HEK293 (cell line): Measurements from ENCODE around the gene TMEM134.

ENCODE experiments used
- CTCF ChIA-PET: fragments of 350-600 bp; formaldehyde crosslinking; extraction: SDS; loops from one replicate; lab custom pipeline; 2021; ENCODE audit warnings: antibody characterized with exemption; lab: Yijun Ruan, JAX
- POLR2A ChIA-PET: fragments of 300-600 bp; formaldehyde crosslinking; extraction: SDS; loops from one replicate; lab custom pipeline; 2020; ENCODE audit warnings: antibody characterized with exemption, inconsistent platforms; lab: Yijun Ruan, JAX
- H3K27ac ChIP-seq: fragments of 200-500 bp; sonication (Bioruptor generic); 2 replicates; pipeline ENCODE4 v1.5.1; 2014; ENCODE audit warnings: low read depth, low read length, control low read depth, inconsistent platforms; ENCODE audit errors: extremely low read depth
- H3K36me3 ChIP-seq, 2 experiments: fragments of 200-500 bp in 1 of 2; sonication (Bioruptor generic) in 1 of 2; 1 replicate in 1 of 2; 2 replicates in 1 of 2; pipeline ENCODE4 v1.5.1; 2014 to 2017; ENCODE audit warnings: inconsistent platforms in 2 of 2, low read length in 2 of 2; ENCODE audit not compliant: control insufficient read depth in 2 of 2, insufficient read depth in 1 of 2
- H3K4me1 ChIP-seq: fragments of 200-500 bp; sonication (Bioruptor generic); 2 replicates; pipeline ENCODE4 v1.5.1; 2014; ENCODE audit warnings: mild to moderate bottlenecking, low read length, inconsistent platforms; ENCODE audit not compliant: control insufficient read depth, insufficient read depth
- H3K4me3 ChIP-seq: 2 replicates; pipeline ENCODE4 v1.5.1; 2011; ENCODE audit warnings: low read depth, mild to moderate bottlenecking, control low read depth, low read length, moderate library complexity
- H3K9me3 ChIP-seq: fragments of 200-500 bp; sonication (Bioruptor generic); 2 replicates; pipeline ENCODE4 v1.5.1; 2014; ENCODE audit warnings: low read depth, low read length, inconsistent platforms; ENCODE audit not compliant: control insufficient read depth, insufficient read depth
- BCL11B ChIP-seq: fragments of 450-650 bp; formaldehyde crosslinking; IDR thresholded peaks from 2 replicates; pipeline ENCODE4 v1.5.1; 2016; ENCODE audit warnings: low read depth, missing biosample characterization, missing genetic modification characterization
- GLI2 ChIP-seq: fragments of 450-650 bp; formaldehyde crosslinking; IDR thresholded peaks from 2 replicates; pipeline ENCODE4; 2017; ENCODE audit warnings: missing biosample characterization, missing genetic modification characterization, low read depth, borderline replicate concordance
- KLF17 ChIP-seq: fragments of 450-650 bp; formaldehyde crosslinking; IDR thresholded peaks from 2 replicates; pipeline ENCODE4 v1.5.1; 2016; ENCODE audit warnings: missing biosample characterization, missing genetic modification characterization
- ZBTB8A ChIP-seq: fragments of 450-650 bp; formaldehyde crosslinking; IDR thresholded peaks from 2 replicates; pipeline ENCODE4 v1.5.1; 2016; ENCODE audit warnings: missing biosample characterization, missing genetic modification characterization
- ZNF155 ChIP-seq: fragments of 450-650 bp; formaldehyde crosslinking; IDR thresholded peaks from 2 replicates; pipeline ENCODE4 v1.5.1; 2016; ENCODE audit warnings: missing biosample characterization, missing genetic modification characterization
- ZNF354C ChIP-seq: fragments of 450-650 bp; formaldehyde crosslinking; IDR thresholded peaks from 2 replicates; pipeline ENCODE4 v1.5.1; 2016; ENCODE audit warnings: missing biosample characterization, missing genetic modification characterization, low read depth, borderline replicate concordance
- ZNF433 ChIP-seq: fragments of 450-650 bp; formaldehyde crosslinking; IDR thresholded peaks from 2 replicates; pipeline ENCODE4 v1.5.1; 2016; ENCODE audit warnings: missing biosample characterization, missing genetic modification characterization, low read depth
- ZNF621 ChIP-seq: fragments of 450-650 bp; formaldehyde crosslinking; IDR thresholded peaks from 2 replicates; pipeline ENCODE4 v1.5.1; 2017; ENCODE audit warnings: missing biosample characterization, missing genetic modification characterization
- ZNF629 ChIP-seq: fragments of 450-650 bp; formaldehyde crosslinking; IDR thresholded peaks from 2 replicates; pipeline ENCODE4 v1.5.1; 2017; ENCODE audit warnings: missing biosample characterization, missing genetic modification characterization
- ZNF704 ChIP-seq: fragments of 450-650 bp; formaldehyde crosslinking; IDR thresholded peaks from 2 replicates; pipeline ENCODE4 v1.5.1; 2016; ENCODE audit warnings: missing biosample characterization, missing genetic modification characterization
- ZNF747 ChIP-seq: fragments of 450-650 bp; formaldehyde crosslinking; IDR thresholded peaks from 2 replicates; pipeline ENCODE4 v1.5.1; 2016; ENCODE audit warnings: missing biosample characterization, missing genetic modification characterization
- TF ChIP-seq, protein P1 (sequence below): fragments of 450-650 bp; formaldehyde crosslinking; IDR thresholded peaks from 2 replicates; pipeline ENCODE4 v1.5.0; 2017; ENCODE audit warnings: missing biosample characterization, missing genetic modification characterization, borderline replicate concordance
- TF ChIP-seq, protein P2 (sequence below): fragments of 450-650 bp; formaldehyde crosslinking; IDR thresholded peaks from 2 replicates; pipeline ENCODE4 v1.5.1; 2017; ENCODE audit warnings: missing biosample characterization, missing genetic modification characterization
- TF ChIP-seq, protein P3 (sequence below): fragments of 450-650 bp; formaldehyde crosslinking; IDR thresholded peaks from 2 replicates; pipeline ENCODE4 v1.5.1; 2016; ENCODE audit warnings: missing biosample characterization, missing genetic modification characterization, low read depth
- TF ChIP-seq, protein P4 (sequence below): fragments of 450-650 bp; formaldehyde crosslinking; IDR thresholded peaks from 2 replicates; pipeline ENCODE4 v1.5.1; 2016; ENCODE audit warnings: missing biosample characterization, missing genetic modification characterization, borderline replicate concordance

Gene TMEM134

DNA sequence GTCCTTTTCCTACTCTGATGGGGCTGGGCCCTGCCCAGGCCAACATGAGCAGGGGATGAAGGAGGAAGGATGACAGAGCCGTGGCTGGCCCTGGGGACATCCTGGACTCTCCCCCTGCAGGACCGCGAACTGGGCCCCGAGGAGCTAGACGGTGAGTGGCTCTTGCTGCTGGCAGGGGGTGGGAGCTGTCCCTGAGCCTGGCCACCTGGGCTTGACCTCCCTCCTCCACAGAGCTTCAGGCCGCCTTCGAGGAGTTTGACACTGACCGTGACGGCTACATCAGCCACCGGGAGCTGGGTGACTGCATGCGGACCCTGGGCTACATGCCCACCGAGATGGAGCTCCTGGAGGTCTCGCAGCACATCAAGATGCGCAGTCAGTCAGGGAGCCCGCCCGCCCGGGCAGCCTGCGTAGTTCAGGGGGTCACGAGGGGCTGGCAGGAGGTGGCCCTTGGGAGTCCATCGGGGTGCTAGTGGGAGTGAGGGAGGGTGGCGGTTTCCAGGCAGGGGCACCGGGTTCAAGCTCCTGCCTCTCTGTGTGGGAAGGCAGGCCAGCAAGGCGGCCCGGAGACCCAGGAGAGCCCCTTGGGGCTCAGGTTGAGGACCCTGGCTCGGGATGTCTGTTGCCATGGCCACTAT, 12.9 kb downstream of the TMEM134 start (continued):
- TF ChIP-seq, protein P1, sequence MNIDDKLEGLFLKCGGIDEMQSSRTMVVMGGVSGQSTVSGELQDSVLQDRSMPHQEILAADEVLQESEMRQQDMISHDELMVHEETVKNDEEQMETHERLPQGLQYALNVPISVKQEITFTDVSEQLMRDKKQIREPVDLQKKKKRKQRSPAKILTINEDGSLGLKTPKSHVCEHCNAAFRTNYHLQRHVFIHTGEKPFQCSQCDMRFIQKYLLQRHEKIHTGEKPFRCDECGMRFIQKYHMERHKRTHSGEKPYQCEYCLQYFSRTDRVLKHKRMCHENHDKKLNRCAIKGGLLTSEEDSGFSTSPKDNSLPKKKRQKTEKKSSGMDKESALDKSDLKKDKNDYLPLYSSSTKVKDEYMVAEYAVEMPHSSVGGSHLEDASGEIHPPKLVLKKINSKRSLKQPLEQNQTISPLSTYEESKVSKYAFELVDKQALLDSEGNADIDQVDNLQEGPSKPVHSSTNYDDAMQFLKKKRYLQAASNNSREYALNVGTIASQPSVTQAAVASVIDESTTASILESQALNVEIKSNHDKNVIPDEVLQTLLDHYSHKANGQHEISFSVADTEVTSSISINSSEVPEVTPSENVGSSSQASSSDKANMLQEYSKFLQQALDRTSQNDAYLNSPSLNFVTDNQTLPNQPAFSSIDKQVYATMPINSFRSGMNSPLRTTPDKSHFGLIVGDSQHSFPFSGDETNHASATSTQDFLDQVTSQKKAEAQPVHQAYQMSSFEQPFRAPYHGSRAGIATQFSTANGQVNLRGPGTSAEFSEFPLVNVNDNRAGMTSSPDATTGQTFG (tag by site-specific recombination) = no peak
- TF ChIP-seq ZBTB8A (tag by site-specific recombination) = no peak
- TF ChIP-seq ZNF155 (tag by site-specific recombination) = no peak
- TF ChIP-seq, protein P2, sequence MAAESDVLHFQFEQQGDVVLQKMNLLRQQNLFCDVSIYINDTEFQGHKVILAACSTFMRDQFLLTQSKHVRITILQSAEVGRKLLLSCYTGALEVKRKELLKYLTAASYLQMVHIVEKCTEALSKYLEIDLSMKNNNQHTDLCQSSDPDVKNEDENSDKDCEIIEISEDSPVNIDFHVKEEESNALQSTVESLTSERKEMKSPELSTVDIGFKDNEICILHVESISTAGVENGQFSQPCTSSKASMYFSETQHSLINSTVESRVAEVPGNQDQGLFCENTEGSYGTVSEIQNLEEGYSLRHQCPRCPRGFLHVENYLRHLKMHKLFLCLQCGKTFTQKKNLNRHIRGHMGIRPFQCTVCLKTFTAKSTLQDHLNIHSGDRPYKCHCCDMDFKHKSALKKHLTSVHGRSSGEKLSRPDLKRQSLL (tag by site-specific recombination) = no peak
- no peak for TF ChIP-seq ZNF433 (tag by site-specific recombination)
- TF ChIP-seq, protein P3, sequence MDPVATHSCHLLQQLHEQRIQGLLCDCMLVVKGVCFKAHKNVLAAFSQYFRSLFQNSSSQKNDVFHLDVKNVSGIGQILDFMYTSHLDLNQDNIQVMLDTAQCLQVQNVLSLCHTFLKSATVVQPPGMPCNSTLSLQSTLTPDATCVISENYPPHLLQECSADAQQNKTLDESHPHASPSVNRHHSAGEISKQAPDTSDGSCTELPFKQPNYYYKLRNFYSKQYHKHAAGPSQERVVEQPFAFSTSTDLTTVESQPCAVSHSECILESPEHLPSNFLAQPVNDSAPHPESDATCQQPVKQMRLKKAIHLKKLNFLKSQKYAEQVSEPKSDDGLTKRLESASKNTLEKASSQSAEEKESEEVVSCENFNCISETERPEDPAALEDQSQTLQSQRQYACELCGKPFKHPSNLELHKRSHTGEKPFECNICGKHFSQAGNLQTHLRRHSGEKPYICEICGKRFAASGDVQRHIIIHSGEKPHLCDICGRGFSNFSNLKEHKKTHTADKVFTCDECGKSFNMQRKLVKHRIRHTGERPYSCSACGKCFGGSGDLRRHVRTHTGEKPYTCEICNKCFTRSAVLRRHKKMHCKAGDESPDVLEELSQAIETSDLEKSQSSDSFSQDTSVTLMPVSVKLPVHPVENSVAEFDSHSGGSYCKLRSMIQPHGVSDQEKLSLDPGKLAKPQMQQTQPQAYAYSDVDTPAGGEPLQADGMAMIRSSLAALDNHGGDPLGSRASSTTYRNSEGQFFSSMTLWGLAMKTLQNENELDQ (tag by site-specific recombination) = no peak
- TF ChIP-seq ZNF704 = no peak

DNA sequence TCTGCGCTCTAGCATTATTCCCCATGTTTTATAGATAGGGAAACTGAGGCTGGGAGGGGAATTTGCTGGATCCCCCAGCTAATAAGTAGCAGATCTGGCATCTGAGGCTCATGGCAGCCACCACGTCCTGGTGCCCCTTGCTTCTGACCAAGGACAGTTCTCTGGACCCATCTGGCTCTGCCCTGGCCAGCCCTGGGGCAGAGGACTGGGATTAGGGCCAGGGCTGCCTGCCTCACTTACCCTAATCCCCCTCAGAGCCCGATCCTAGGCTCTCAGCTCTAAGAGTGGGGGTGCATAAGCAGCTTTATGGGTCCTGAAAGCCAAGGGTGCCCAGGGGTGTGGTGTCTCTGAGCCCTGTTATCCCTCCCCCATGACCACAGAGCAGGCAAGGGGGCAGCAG, 14.0 kb downstream of the TMEM134 start, which contains the start of gene CABP4:
Gene CABP4, plus strand, starts transcription at position 301 of the 400 bp plus-strand sequence. Its CDS starts 70 bp downstream, at position 371.
- Histone ChIP-seq H3K4me3 (no peak within 1 kb of the TSS), H3K9me3 (no peaks in the 10 kb centered on the region), H3K27ac (no peak within 1 kb of the TSS), H3K36me3 (no peaks in the 10 kb centered on the region), H3K4me1 (no peaks in the 10 kb centered on the region)
- TF ChIP-seq GLI2 (no peak), KLF17 (tag by site-specific recombination) (no peak), BCL11B (tag by site-specific recombination) (no peak), ZNF354C (no peak), ZNF747 (tag by site-specific recombination) (no peak), ZNF621 (tag by site-specific recombination) (no peak), ZNF629 (tag by site-specific recombination) (no peak), ZNF704 (no peak)
- TF ChIP-seq, protein P4, sequence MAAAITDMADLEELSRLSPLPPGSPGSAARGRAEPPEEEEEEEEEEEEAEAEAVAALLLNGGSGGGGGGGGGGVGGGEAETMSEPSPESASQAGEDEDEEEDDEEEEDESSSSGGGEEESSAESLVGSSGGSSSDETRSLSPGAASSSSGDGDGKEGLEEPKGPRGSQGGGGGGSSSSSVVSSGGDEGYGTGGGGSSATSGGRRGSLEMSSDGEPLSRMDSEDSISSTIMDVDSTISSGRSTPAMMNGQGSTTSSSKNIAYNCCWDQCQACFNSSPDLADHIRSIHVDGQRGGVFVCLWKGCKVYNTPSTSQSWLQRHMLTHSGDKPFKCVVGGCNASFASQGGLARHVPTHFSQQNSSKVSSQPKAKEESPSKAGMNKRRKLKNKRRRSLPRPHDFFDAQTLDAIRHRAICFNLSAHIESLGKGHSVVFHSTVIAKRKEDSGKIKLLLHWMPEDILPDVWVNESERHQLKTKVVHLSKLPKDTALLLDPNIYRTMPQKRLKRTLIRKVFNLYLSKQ (tag by site-specific recombination) = no peak
- ChIA-PET POLR2A (interaction anchor here (0.5 kb wide), 1 partner anchor 73 kb away, joined by 3 read pairs; no protein-coding TSS in a partner anchor), CTCF (interaction anchor here (0.6 to 0.7 kb wide), 2 partner anchors 43 to 1466 kb away, joined by 3 read pairs; no protein-coding TSS in a partner anchor)
